ENCODE data around the gene PIH1D1. TPM values are rescaled to one million over a fixed set of nuclear protein-coding genes. Genes with fewer than 3 reads are reported as not detected.

Gene PIH1D1
- total and polyA plus RNA-seq, 2 of the 8 experiments (the other 6 are each of a cell fraction or from before 2014, with no cell fraction given), result 146 to 195 TPM

DNA sequence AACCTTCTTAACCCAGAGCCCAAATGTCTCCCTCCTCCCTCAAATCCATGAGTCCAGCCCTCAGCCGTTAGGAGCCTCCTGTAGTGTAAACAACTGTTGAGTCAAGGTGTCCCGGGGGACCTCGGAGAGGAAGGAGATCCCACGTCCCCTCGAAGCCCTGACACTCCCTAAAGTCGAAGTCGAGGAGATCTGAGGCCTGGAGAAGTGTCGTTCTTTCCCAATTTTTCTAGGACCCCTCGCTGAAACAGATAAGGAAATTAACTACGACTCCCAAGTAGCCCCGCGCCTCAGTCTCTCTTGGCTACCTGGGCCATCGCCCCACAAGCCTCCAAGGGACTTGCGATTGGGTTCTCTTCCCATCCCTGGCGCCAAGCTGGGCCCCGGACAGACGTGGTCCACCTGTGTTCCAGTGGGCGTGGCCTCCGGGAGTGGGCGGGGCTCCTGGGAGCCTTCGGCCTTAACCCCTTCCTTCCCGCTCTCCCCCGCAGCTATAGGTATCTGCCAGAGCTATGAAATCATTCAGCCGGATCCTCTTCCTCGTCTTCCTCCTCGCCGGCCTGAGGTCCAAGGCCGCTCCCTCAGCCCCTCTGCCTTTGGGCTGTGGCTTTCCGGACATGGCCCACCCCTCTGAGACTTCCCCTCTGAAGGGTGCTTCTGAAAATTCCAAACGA is 25.6 kb downstream of the PIH1D1 start (continued):
- TF ChIP-seq SIN3A (conservative IDR thresholded peaks at IDR 0.05 in 1 of 2, IDR thresholded peaks at IDR 0.05 in 1 of 2; ENCODE audit: low read depth in 1 of 2, low read length in 2 of 2) (peak in 1 of 2 experiments; percentile 65; a peak in 1 of 4 replicates), POLR2A (IDR thresholded peaks at IDR 0.05; ENCODE audit: control extremely low read depth in 1 of 2, low read depth in 2 of 2, low read length in 2 of 2) (no peak), JUND (IDR thresholded peaks at IDR 0.05; ENCODE audit: low read length) (peak; percentile 10; the same call in 1 of the 2 replicates)

Measured in H1 (cell line).